IPS DF 4.7 (cell line): Measurements from ENCODE around the gene ARHGAP22.

Experiments used
- DNase-seq: peaks from one replicate; pipeline ENCODE4 v3.0.0-alpha.2; 2013; ENCODE audit warnings: low spot score; ENCODE audit errors: extremely low read depth

Gene ARHGAP22

GRCh38 chr10:48554656-48555055, 50.2 kb downstream of the ARHGAP22 start:
- no peak for DNase-seq

DNA sequence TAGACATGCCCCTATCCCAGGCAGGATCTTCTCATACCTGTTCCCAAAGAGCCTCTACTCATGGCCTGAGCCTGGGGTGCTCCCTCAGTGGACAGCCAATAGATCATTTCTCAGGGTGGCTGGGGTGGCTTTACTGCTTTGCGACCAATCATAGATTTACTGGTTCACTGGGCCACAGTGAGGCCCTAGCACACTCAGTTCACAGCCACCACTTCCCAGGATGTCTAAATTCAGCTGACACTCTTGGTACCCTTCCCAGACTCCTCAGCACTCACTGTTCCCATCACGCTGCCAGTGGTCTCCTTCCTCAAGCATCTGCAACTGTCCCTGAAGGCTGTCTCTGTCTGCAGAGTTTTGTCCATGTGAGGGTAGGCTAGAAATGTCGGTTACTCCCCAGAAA, 50.6 kb downstream of the ARHGAP22 start:
- DNase-seq, result no peak

DNA sequence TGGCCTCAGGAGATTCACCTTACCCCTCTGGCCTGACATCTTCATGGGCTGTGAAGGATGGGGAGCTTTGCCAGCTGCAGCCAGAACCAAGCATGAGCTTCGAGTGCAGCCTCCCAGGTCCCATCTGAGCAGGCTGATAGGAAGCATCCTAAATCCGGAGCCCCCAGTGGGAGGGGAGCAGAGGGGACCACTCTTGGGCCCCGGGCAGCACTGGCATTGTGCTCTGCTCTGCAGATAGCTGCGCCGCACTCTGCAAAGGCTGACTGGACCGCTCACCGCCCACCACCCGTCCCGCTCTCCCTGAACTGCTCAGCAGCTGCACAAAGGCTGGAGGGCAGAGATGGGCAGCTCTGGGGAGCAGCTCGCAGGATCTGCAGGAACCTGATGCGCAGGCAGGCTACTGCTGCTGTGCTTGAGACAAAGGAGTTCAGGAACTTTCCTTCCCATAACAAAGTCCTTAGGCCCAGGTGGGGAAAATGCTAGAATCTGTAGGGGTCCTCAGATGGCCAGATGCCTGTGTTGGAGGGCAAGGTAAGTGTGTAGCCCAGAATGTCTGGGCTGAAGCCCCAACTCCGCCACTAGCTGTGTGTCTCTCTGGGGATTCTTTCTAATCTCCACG, 51.8 kb downstream of the ARHGAP22 start:
- DNase-seq, result no peak

DNA sequence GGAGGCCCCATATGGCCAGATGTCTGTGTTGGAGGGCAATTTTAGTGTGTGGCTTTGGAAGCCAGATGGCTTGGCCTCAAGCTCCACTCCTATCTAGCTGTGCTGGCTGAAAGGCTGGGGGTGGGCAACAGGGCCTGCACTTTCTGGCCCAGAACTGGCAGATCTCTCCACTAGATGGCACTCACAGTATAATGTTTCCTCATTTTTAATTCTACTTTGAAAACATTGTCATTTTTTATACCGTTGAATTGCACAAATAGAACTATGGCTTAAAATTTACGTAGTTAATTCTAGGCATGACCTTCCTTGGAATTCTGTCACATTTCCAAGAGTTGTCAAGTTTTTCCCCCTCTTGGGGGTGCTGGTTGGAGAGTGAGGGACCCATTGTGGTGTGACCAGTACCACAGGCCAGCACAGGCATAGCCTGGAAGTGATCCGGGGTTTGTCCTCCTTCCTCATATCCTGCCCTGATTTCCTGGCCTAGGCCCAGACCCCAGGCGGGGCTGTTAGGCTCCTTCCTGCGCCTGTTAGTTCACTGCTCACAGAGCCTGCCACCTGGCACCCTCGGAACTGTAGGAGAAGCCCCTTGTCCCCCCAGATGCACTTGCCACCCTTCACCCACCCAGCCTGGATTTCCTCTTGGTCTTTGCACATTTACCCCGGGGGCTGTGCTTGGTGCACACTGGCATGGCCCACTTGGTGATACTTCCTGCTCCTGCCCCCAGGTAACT, 52.8 kb downstream of the ARHGAP22 start:
- no peak for DNase-seq

DNA sequence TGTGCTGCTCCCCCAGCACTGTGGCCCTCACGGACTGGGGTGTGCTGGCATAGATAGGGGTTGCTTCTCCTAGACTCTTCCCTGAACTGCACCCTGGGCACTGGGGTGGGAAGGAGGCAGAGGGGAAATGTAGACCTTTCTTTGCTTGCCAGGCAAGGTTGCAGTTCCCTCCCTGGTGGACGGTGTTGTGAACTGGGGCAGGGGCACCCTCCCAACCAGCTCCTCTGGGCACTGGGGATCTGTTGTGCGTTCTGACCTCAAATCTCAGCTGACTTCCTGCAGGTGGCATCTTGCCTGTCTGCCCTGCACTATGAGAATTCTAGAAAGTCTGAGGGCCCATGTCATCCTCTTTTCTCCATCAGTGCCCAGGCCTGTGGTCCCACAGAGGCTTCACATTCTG, 53.9 kb downstream of the ARHGAP22 start:
- DNase-seq, result no peak

- DNase-seq, result no peak
These were observed 54.7 kb downstream of the ARHGAP22 start for GRCh38 chr10:48550071-48550691.

- DNase-seq, result no peak
These were observed 55.6 kb downstream of the ARHGAP22 start for GRCh38 chr10:48549236-48549635.

DNA sequence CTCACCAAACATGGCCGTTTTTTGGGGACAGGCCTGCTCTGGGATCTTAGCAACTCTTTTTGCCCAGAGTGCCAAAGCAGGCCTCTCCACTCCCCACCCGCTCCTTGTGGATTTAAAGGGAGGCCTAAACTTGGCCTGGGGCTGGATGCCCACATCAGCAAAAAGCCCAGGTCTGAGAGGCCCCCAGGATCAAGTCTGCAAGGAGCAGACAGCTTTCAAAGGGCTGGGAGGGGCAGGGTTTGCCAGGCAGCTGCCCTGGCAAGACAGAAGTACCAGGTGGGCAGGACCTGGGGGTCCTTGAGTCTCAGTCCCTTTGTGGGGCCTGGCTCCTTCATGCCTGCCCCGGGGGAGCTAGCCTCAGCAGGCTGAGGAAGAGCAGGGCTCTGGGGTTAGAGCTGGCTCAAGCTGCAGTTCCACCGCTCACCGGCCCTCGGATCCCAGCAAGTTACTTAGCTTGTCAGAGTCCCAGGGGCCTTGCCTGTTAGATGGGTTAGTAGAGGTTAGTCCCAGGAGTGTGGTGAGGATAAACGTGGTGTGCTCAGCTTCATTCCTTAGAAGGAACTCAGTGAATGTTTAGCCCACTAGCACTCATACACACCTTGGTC, 56.2 kb downstream of the ARHGAP22 start:
- DNase-seq, result no peak

- no peak for DNase-seq
These were observed 56.9 kb downstream of the ARHGAP22 start for GRCh38 chr10:48547981-48548380.

DNA sequence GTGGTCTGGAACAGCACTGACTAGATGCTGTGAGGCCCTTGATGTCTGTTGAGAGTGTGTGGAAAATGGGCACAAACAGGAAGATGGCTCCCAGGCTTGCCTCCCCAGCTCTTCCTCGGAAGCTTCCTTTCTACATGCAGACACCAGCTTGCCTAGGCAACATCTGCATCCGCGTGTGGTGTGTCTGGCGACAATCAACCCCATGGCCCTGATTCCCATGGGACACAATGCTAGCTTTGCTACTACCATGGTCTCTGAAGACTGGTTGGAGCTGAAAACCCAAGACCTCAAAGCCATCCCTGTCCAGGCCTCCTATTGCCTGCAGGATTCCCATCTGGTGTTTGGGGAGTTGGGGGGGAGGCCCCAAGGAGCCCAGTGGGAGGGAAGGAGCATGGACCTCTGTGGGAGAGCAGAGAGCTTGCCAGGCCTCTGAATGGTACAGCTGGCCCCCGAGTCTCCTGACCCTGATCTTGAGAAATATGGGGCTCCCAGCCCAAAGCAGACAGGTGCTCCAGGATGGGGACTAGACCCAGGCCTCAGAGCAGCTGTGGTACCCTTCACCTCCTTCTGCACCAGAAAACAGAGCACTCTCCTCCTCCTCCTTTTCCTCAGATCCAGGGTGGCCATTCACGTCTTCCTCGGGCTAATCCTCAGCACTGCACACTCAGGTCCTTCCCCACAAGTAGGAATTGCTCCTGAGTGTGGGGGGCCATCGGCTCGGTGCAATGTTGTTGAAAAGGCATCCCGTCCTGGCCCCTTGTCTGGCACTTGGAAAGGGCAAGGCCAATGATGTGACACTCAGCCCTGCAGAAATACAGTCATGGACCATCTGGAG, 57.6 kb downstream of the ARHGAP22 start:
- DNase-seq, result no peak

GRCh38 chr10:48545462-48546145, 59.3 kb downstream of the ARHGAP22 start:
- no peak for DNase-seq

GRCh38 chr10:48543182-48543844, 61.6 kb downstream of the ARHGAP22 start:
- DNase-seq, result no peak

DNA sequence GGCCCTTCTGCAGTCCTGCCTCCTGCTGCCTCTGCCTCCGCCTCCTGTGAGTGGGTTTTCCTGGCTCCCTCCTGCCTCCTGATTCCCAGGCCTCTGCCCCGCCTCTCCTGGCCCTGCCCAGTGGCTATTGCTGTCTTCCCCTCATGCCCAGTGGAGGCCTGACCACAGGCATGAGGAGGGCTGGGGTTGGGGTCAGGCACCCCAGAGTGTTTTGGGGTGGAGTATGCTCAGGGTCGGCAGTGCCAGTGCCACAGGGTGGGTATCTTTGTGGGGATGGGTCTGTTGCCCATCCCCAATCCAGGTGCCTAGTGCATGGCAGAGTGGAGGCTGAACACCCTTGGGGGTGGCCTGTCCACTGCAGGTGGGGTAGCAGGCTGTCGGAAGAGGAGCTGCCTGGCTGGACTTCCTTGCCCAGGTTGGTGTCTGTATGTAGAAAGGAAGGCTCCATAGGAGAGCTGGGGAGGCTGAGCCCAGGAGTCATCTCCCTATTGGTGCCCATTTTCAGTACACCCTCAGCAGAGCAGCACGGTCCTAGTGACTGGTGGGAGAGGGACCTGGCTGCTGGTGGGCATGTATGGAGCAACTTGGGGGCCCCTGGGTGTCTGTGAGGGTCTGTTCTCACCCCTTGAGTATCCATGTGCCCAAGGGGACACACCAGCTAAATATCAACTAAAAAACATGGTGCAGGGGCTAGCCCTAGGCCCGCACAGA, 62.2 kb downstream of the ARHGAP22 start:
- no peak for DNase-seq

DNA sequence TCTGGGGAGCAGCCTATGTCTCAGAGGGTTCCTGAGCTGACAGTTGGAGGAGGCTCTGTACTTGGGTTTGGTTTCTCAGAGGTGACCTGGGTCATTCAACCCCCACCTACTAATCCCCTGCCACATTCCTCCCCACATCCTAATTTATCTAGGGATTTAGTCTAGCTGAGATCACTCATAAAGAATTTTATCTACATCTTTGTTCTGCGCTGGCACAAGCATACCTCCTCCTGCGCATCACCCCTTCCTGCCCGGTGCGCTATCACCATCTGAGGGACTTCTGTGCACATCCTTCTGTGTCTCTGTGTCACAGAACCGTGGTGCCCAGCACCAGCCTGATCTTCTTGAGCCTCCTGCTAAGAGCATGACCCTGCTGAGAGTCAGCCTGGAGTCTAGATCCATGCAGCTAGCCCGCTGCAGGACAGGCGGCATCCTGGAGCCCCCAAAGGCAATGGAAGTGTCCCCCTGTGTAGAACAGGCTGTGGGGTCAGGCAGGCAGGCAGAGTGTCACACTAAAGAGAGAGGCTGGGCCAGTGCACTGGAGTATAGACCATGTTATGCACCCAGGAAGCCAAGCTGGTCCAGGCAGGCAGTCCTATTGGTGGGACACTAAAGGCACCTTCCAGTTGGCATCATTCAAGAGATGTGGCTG, 63.6 kb downstream of the ARHGAP22 start:
- DNase-seq, result no peak

GRCh38 chr10:48538611-48539010, 66.3 kb downstream of the ARHGAP22 start:
- DNase-seq, result no peak

GRCh38 chr10:48536916-48537890, 67.7 kb downstream of the ARHGAP22 start:
- no peak for DNase-seq

DNA sequence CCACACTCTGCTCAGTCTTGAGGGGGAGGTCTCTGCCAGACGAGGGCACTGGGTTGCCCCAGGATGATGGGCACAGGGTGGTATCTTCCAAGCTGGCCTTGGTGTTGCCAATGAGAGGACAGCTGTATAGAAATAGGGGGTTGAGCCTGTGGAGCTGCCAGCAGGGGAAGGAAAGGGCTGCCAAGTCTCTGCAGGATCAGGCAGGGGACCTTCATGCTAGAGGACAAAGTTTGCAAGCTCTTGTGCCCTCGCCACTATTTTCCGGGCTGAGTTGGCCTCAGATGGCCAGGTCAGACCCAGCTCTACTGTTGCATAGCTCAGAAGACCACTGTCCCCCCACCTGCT, 68.7 kb downstream of the ARHGAP22 start:
- no peak for DNase-seq
